Lung (tissue), 12 donors: ENCODE measurements around the gene FHOD3. TPM values are rescaled to one million over a fixed set of nuclear protein-coding genes. Genes with fewer than 3 reads are reported as not detected.

Source experiments
- ATAC-seq: fragments of 200-7000 bp; cut with Tn5 transposase; one replicate; pipeline ENCODE4 v1.9.1; 2020; ENCODE audit warnings: moderate number of reproducible peaks; ENCODE audit not compliant: insufficient read depth, low FRiP score
- DNase-seq, 3 donors: peaks; one replicate each; pipeline ENCODE4 v3.0.0-alpha.2; 2013 to 2017
- H3K27ac ChIP-seq, 2 donors: one replicate each; pipeline ENCODE4 v1.5.1; 2013; ENCODE audit warnings: mild to moderate bottlenecking in 2 of 2, moderate library complexity in 2 of 2, control low read depth in 1 of 2, inconsistent platforms in 1 of 2, low read depth in 1 of 2, low read length in 1 of 2
- H3K27me3 ChIP-seq, 3 donors: one replicate each; pipeline ENCODE4 v1.5.1; 2013; ENCODE audit warnings: low read length in 2 of 3; ENCODE audit not compliant: control insufficient read depth in 3 of 3, insufficient read depth in 3 of 3
- H3K36me3 ChIP-seq, 4 donors: one replicate each; pipeline ENCODE4 v1.5.1; 2013; ENCODE audit warnings: low read length in 4 of 4, mild to moderate bottlenecking in 1 of 4, moderate library complexity in 1 of 4; ENCODE audit not compliant: control insufficient read depth in 4 of 4, insufficient read depth in 4 of 4
- H3K4me1 ChIP-seq, 5 donors: one replicate each; pipeline ENCODE4 v1.5.1; 2013; ENCODE audit warnings: low read length in 5 of 5, mild to moderate bottlenecking in 2 of 5, moderate library complexity in 1 of 5; ENCODE audit not compliant: control insufficient read depth in 5 of 5, insufficient read depth in 5 of 5
- H3K4me3 ChIP-seq: one replicate; pipeline ENCODE4 v1.5.1; 2013; ENCODE audit warnings: mild to moderate bottlenecking, control low read depth, moderate library complexity
- H3K9ac ChIP-seq, 2 donors: one replicate each; pipeline ENCODE4 v1.5.1; 2013; ENCODE audit warnings: low read length in 2 of 2, control low read depth in 1 of 2; ENCODE audit not compliant: insufficient read depth in 1 of 2
- H3K9me3 ChIP-seq, 4 donors: one replicate each; pipeline ENCODE4 v1.5.1; 2013; ENCODE audit warnings: low read length in 3 of 4, mild to moderate bottlenecking in 1 of 4, moderate library complexity in 1 of 4; ENCODE audit not compliant: control insufficient read depth in 4 of 4, insufficient read depth in 3 of 4
- WGBS, 2 donors: extraction: QIAGEN DNeasy Blood & Tissue Kit; methylation state at CpG; one replicate each; pipeline ENCODE4 v1.1.7; 2013; 5-methylcytosine and 5-hydroxymethylcytosine counted together
- polyA plus RNA-seq, 2 donors: library from polyadenylated mRNA; stranded (reverse); fragments of 200-250 nt; gene quantifications; one replicate each; pipeline ENCODE4 v1.2.1, GENCODE V29; 2013
- total RNA-seq, 2 donors: library from RNA; depleted of rRNA in 1 of 2; stranded (reverse); fragments of >200 nt in 1 of 2; gene quantifications; one replicate each; pipeline ENCODE4 v1.2.1, GENCODE V29; 2014 to 2021
- TF ChIP-seq, protein P1 (sequence below): IDR thresholded peaks from 2 replicates; pipeline ENCODE4 v1.5.1; 2012; ENCODE audit warnings: mild to moderate bottlenecking; ENCODE audit errors: control extremely low read depth, extremely low read depth
- donor health status: control.
- donor health status: control.
- donor health status: Bipolar disorder and iron deficiency.
- donor health status: healthy.
- donor health status: DM: yes; HTN: yes; CAD: no.

Gene FHOD3
- total and polyA plus RNA-seq, 4 donors = 1.0 to 7.4 (median 2.9) TPM

DNA sequence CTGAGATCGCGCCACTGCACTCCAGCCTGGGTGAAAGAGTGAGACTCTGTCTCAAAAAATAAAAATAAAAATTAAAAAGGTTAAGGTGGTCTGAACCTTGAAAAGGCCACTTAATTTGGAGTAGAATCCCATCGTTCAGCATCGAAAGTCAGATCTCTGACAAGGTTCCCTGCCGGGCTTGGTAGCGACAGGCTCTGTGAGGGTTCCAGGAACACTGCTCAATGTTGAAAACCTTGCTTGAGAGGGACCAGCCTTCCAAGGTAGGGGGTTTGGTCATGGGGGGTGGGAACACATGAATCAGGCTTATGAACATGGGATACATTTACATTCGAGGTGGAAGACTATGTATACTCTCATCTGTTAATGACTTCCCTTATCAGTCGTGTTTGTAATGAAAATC lies 232.2 kb downstream of the FHOD3 start:
- Histone ChIP-seq H3K27ac (no peak overlapping the region), H3K36me3 (no peaks in the 10 kb centered on the region), H3K9me3 (peaks cover 0 to 6% (median 0%) of the 10 kb centered on the region in 4 donors), H3K4me1 (peaks cover 0 to 4% (median 0%) of the 10 kb centered on the region in 5 donors), H3K4me3 (no peak overlapping the region), H3K27me3 (no peaks in the 10 kb centered on the region), H3K9ac (no peak overlapping the region)
- TF ChIP-seq, protein P1, sequence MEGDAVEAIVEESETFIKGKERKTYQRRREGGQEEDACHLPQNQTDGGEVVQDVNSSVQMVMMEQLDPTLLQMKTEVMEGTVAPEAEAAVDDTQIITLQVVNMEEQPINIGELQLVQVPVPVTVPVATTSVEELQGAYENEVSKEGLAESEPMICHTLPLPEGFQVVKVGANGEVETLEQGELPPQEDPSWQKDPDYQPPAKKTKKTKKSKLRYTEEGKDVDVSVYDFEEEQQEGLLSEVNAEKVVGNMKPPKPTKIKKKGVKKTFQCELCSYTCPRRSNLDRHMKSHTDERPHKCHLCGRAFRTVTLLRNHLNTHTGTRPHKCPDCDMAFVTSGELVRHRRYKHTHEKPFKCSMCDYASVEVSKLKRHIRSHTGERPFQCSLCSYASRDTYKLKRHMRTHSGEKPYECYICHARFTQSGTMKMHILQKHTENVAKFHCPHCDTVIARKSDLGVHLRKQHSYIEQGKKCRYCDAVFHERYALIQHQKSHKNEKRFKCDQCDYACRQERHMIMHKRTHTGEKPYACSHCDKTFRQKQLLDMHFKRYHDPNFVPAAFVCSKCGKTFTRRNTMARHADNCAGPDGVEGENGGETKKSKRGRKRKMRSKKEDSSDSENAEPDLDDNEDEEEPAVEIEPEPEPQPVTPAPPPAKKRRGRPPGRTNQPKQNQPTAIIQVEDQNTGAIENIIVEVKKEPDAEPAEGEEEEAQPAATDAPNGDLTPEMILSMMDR = no peak
- ATAC-seq (no peak), DNase-seq (no peak)
- WGBS, 2 donors = 91 to 95% methylated on average over 8 of the region's 8 CpGs

DNA sequence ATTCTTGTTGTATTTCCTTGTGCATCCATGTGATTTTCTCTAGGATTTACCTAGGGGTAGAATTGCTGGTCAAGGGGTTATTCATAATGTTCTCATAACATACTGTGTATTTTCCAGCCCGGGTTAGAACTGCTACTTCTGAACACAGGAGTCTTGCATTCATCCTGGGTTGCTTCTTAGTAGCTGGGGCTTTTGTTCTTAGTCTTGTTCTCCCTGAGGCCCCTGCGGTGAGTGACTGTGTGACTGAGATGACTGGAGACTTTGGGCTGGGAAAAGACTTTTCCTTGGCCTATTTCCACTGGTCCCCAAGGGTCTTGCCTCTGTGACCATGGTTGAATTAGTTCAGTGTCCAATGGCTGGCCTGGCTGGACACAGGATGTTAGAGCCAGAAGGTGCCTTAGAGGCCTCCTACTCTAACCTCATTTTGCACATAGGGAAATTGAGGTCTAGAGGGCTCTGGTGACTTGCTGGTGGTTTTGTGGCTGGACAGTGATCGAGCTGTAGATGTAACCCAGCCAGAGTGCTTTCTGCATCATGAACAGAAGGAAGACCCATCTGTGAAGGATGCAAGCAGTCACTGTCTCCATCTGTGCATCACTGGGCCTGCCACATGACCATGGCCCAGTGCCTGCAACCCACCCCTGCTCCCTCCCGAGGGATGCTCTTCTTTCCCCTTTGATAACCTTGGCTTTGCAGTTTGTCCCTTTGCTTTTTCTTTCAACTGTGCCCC lies 233.3 kb downstream of the FHOD3 start:
- ATAC-seq = no peak
- WGBS, 2 donors = 85 to 87% methylated on average over 4 of the region's 4 CpGs
- H3K27ac ChIP-seq = no peak overlapping the region

DNA sequence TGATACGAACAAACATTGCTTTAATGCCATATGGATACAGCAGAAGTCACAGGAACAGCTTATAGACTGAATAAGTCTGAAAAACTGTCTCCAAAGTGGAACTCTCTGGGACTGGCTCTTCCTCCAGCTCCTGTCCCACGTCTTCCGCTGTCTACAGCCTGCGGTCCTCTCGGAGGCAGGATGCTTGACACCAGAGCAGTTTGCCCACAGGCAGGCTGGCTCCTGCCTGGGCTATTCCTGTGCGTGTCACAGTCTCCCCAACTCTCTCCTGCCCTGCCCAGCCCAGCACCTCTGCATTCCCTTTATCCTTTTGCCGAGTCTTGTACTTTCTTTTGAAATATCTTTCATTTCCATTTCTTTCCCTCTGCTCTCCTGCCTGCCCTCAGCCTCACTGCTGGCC lies 234.1 kb downstream of the FHOD3 start:
- no peak for DNase-seq
- H3K9me3 ChIP-seq = peaks cover 0 to 6% (median 0%) of the 10 kb centered on the region in 4 donors
- ATAC-seq = no peak
- H3K4me3 ChIP-seq = no peak overlapping the region
- H3K9ac ChIP-seq = no peak overlapping the region
- WGBS, 2 donors = 90 to 94% methylated on average over 7 of the region's 7 CpGs
- TF ChIP-seq, protein P1 = no peak
- H3K36me3 ChIP-seq = no peaks in the 10 kb centered on the region
- no peaks in the 10 kb centered on the region for H3K27me3 ChIP-seq
- H3K4me1 ChIP-seq = peaks cover 0 to 3% (median 0%) of the 10 kb centered on the region in 5 donors
- no peak overlapping the region for H3K27ac ChIP-seq

More for the DNA sequence above, 233.3 kb downstream of the FHOD3 start:
- Histone ChIP-seq H3K4me3 (no peak overlapping the region), H3K4me1 (peaks cover 0 to 4% (median 0%) of the 10 kb centered on the region in 5 donors), H3K9me3 (peaks cover 0 to 6% (median 0%) of the 10 kb centered on the region in 4 donors), H3K9ac (no peak overlapping the region), H3K27me3 (no peaks in the 10 kb centered on the region), H3K36me3 (no peaks in the 10 kb centered on the region)
- TF ChIP-seq, protein P1 = no peak
- no peak for DNase-seq

DNA sequence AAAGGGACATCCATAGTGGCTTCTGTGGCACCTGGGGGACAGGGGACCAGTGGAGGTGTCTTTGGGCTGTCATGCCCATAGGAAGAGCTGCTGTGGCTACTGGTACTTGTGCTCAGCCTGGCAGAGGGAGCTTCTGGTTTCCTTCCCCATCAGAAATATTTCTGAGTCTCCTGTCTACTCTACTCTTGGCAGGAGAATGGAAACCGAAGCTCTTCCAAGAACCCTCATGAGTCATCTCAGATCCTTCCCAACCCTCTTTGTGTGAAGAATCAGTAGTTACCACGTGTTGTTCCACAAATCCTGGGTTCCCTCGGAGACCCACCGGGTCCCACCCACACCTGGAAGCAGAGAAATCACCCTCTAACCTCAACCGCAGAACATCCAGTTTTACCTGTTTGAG lies 234.9 kb downstream of the FHOD3 start:
- no peak overlapping the region for H3K9ac ChIP-seq
- ATAC-seq (no peak), DNase-seq (no peak)
- no peak overlapping the region for H3K27ac ChIP-seq
- WGBS, 2 donors = 85 to 94% methylated on average over 5 of the region's 5 CpGs
- TF ChIP-seq, protein P1 = no peak
- no peaks in the 10 kb centered on the region for H3K36me3 ChIP-seq
- H3K9me3 ChIP-seq = peaks cover 0 to 4% (median 0%) of the 10 kb centered on the region in 4 donors
- H3K27me3 ChIP-seq = no peaks in the 10 kb centered on the region
- no peak overlapping the region for H3K4me3 ChIP-seq
- H3K4me1 ChIP-seq = no peaks in the 10 kb centered on the region
